HG03442 (cell line): Measurements from ENCODE around the gene CALR.
"Not testable (repeated sequence)": the region's sequence is repeated elsewhere in the genome, so short reads cannot be mapped to it uniquely, and the experiment has no call there.

Experiments used
- ATAC-seq: cut with Tn5 transposase; IDR thresholded peaks from one replicate; pipeline ENCODE4 v1.9.1; 2021; ENCODE audit warnings: mild to moderate bottlenecking, moderate library complexity; ENCODE audit not compliant: unreplicated experiment

The CALR gene

GRCh38 chr19:12933287-12934072 is 4.9 kb upstream of the CALR start, which contains the start of gene FARSA:
FARSA (minus strand) TSS chr19:12933711; CDS start chr19:12933696, 15 bp downstream.
- ATAC-seq, result no peak

GRCh38 chr19:12935071-12935470 is 3.3 kb upstream of the CALR start:
- no peak for ATAC-seq

- ATAC-seq, result no peak
These were observed 1.8 kb upstream of the CALR start for GRCh38 chr19:12936582-12936981.

GRCh38 chr19:12937093-12937926 is 1.1 kb upstream of the CALR start:
- no peak for ATAC-seq

GRCh38 chr19:12938779-12939601 is 581 bp downstream of the CALR start:
- ATAC-seq, result peak; percentile 7

- ATAC-seq, result no peak
These were observed 1.6 kb downstream of the CALR start for GRCh38 chr19:12939975-12940423.

- no peak for ATAC-seq
These were observed 2.5 kb downstream of the CALR start for GRCh38 chr19:12940897-12941296.

GRCh38 chr19:12943437-12944044 is 5.1 kb downstream of the CALR start:
- no peak for ATAC-seq

GRCh38 chr19:12944104-12944674 is 5.8 kb downstream of the CALR start:
- ATAC-seq, result no peak

GRCh38 chr19:12945479-12946091 is 7.2 kb downstream of the CALR start, which contains the start of gene RAD23A:
RAD23A (plus strand) TSS chr19:12945862; CDS start chr19:12945949, 87 bp downstream.
- peak; percentile 70 for ATAC-seq

GRCh38 chr19:12946092-12946721 is 7.8 kb downstream of the CALR start:
- ATAC-seq, result peak; percentile 32

GRCh38 chr19:12946731-12947496 is 8.5 kb downstream of the CALR start:
- ATAC-seq, result no peak

- ATAC-seq, result no peak
These were observed 9.5 kb downstream of the CALR start for GRCh38 chr19:12947702-12948611.

- no peak for ATAC-seq
These were observed 10.4 kb downstream of the CALR start for GRCh38 chr19:12948612-12949362.

GRCh38 chr19:12949363-12950283 is 11.2 kb downstream of the CALR start:
- no peak for ATAC-seq

GRCh38 chr19:12952050-12952449 is 13.6 kb downstream of the CALR start:
- not testable (repeated sequence) for ATAC-seq
